Stimulated activated CD4-positive, alpha-beta T cell treated with anti-CD3 and anti-CD28 coated beads, Interleukin-2, amount 100 ng/mL, for 24 hours (primary cell): ENCODE results near the gene U2AF2.

Experiments used
- DNase-seq, 2 donors: peaks; one replicate each; pipeline ENCODE4 v3.0.0-alpha.2; 2020

Gene U2AF2

DNA sequence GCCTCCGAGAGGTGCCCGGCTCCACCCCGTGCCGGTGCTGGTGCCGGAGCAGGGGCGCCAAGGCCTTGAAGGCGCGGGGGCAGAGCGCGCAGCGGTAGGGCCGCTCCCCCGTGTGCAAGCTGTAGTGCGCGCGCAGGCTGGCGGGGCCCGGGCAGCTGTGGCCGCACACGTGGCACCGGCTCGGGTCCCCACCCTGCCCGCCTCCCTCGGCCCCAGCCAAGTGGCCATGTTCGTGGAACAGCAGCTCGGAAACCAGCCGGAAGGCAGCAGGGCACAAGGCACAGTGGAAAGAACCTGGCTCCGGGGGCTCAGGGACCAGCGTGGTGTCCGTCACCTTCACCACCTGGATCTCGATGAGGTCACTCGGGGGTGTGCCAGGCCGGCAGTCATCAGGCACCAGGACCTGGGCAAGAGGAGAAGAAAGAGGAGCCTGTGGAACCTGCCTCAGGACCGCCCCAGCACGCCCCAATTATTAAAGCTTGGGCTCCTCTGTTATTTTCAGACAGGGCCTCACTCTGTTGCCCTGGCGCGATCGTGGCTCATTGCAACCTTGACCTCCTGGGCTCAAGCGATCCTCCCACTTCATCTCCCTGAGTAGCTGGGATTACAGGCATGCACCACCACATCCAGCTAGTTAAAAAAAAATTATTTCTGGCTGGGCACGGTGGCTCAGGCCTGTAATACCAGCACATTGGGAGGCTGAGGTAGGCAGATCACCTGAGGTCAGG lies 32.4 kb upstream of the U2AF2 start:
- DNase-seq = no peak

DNA sequence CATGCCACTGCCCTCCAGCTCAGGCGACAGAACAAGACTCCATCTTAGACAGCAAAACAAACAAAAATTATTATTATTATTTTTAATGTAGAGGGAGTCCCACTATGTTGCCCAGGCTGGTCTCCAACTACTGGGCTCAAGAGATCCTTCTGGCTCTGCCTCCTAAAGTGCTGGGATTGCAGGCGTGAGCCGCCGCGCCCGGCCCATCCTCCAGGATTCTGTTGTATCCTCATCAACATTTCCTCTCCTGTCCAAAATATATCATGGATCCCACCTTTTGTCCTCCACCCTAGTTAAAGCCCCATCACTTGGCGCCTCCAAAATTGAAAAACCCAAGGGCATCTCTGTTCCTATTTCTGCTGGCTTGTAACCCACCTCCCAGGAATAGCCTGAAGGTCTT lies 31.7 kb upstream of the U2AF2 start:
- no peak for DNase-seq

DNA sequence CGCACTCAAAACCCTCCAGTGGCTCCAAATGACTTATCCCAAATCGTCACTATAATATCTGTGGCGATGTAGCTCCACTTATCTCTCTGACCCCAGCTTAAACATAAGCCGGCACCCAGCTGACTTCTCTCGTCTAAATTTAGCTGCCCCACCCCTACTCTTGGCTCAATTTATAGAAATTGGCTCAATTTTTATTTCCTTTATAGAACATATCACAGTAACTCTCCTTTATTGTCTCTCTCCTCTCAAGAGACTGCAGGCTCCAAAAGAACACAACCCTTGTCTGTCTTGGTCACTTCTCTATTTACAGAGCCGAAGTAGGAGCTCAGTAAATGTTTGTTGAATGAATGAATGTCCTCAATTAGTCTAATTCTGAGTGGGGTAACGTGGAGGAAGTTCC lies 31.3 kb upstream of the U2AF2 start:
- DNase-seq = no peak

DNA sequence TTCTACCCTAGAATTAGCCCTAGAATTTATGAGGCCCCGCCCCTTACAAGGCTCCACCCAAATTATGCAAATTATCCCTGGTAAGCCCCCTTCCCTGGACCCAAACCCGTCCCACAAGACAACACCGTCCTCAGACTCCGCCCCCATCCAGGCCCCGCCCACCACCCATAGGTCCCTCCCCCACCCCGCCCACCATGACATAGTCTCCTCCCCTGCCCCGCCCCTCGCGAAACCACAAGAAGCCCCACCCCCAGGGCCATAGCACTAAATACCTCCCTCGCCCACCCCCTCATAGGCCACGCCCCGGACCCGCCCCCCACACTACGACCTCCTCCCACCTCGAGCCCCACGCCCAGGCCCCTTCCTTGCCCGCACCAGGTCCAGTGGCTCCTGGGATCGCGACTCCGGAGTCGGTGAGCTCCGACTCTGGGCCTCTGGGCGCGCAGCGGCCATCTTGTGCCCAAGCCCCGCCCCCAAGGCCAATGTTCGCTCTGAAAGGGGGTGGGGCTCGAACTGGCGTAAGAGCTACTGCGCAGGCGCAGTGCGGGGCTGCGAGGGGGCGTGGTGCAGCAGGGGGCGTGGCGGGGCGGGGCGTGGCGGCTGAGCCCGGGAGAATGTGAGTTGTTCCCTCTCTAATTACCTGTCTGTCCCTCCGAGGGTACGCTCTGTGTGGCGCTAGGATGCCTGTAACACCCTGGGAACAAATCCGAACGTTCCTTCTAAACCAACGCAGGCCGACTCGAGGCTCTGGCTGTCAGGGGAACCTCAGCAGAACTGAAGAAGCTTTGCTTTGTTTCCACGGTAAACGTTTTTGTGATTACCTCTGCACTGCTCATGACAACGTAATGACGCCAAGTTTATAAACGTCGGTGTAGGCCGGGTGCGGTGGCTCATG lies 30.5 kb upstream of the U2AF2 start, which contains the start of gene ZNF784:
TSS of gene ZNF784 (minus strand) at position 458 of the 895 bp plus-strand sequence. CDS start at position 453, 5 bp downstream.
- peak; percentile 94 to 95 for DNase-seq

DNA sequence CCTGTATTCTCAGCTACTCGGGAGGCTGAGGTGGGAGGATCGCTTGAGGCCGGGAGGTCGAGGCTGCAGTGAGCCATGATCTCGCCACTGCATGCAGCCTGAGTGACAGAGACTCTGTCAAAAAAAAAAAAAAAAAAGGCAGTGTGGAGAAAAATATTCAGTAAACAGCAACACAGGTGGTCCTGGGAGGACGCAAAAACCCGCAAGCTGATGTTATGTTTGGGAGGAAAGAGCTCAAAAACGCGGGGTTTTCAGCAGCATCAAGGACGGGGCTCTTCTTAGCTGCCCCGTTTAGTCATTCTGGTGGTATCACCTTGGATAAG lies 29.9 kb upstream of the U2AF2 start:
- no peak for DNase-seq

DNA sequence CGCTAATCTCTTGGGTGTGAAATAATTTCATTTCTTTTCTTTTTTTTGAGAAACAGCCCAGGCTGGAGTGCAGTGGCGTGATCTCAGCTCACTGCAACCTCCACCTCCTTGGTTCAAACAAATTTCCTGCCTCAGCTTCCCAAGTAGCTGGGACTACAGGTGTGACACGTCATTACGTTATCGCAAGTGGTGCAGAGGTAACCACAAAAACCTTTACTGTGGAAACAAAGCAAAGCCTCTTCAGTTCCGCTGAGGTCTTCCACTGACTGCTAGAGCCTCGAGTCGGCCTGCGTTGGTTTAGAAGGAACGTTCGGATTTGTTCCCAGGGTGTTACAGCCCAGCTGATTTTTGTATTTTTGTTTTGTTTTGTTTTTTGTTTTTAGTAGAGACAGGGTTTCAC lies 28.5 kb upstream of the U2AF2 start:
- peak; percentile 42 to 55 for DNase-seq

DNA sequence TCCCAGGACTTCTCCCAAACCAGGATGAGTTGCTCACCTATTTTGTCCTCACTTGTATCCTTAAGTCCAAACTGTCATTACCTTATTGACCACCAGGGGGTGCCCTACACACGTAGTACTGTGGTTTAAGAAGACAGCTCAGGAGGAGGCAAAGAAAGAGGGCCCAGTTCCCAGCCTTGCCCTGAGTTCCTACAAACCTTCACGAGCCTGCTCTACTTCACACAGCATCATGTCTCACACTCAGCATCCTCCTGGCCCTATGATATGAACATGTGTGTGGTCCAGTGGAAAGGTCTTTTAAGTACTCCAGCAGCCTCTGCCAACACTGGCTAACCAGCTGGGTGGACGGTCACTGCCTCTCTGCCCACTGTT lies 22.4 kb upstream of the U2AF2 start:
- DNase-seq = peak; percentile 84 to 93

DNA sequence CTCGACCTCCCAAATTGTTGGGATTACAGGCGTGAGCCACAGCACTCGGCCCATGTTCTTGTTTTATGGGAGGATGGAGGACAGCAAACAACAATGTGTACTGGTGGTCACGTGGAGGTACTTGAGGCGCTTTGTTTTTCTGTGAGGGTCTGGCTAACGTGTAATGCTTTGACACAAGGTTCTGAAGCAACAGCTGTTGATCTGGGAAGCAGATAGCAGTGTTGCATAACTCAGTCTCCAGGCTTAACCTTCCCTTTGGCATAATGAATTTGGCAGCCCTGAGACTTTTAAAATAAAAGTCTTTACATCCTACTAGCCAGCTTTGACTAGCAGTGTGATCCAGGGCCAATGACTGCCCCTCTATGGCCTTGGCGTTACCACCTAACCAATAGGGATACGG lies 21.0 kb upstream of the U2AF2 start:
- no peak for DNase-seq

DNA sequence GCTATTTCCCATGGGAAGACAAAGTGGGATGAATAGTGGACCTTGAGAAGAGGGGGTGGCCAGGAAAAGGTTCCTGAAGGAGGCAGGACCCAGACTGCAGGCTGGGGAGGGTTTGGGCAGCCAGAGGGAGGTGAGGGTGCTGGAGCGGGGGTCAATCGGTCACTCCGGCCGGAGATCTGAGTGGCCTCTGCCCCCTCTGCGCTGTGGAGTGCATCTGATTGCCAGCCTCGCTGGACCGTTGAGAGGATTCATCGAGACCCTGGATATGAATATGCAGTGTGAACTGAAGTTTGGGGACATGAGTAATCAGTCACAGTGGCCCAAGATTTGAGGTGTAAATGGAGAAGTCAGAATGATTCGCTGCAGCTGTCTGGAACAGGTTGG lies 19.5 kb upstream of the U2AF2 start:
- DNase-seq = no peak

DNA sequence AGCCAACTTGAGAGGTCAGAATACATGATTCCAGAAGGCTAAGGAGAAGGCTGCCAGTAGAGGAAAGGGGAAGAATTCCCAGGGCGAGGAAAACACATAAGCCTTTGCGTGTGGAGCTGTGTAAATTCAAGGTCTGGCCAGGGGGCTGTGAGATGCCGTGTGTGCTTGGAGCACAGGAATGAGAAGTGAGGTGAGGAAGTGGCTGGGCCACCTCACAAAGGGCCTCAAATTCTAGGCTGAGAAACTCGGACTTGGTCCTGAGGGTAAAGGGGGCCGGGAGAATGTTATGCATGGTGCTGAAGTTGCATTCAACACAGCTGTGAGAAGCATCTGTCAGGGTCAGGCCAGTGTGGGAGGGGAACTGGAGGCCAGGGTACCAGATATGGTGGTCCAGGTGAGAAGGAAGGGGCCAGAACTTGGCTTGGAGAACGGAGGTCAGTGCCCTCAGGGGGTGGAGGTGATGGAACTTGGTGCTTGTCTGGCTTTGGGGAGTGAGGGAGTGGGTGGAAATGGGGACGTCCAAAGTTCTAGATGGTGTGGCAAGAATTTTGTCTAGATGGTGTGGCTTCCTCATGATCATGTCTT lies 18.9 kb upstream of the U2AF2 start:
- DNase-seq = no peak

DNA sequence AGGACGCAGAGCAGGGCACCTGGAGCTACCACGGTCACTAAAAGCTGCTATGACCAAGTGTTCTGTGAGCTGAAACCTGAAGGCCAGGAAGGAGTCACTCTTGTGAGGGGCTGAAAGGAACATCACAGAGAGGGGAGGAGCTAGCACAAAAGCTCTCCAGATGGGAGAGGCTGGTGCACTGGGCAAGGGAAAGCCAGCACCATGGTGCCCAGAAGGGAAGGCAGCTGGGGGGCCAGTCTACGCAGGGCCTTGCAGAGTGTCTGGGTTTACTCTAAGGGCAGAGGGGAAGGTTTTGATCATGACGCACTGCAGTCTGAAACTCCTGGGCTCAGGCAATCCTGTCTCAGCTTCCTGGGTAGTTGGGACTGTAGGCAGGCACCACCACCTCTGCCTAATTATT lies 18.1 kb upstream of the U2AF2 start:
- no peak for DNase-seq

DNA sequence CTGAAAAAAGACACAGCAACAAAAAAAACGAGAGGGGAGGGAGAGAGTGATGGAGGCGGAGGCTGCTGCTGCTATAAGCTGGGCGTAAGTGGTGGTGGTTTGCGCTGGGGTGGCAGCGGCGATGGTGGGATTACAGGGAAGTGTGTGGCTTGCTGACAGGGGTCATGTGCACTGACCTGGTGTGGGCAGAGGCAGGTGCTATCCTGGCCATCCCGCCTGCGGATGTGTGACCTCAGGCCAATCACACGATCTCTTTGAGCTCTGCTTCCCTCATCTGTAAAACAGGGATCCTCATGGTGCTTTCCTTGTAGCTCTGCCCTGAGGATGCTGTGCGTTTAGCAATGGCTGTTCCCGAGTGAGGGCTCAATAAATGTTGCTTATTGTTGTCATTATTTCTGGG lies 17.3 kb upstream of the U2AF2 start:
- no peak for DNase-seq

DNA sequence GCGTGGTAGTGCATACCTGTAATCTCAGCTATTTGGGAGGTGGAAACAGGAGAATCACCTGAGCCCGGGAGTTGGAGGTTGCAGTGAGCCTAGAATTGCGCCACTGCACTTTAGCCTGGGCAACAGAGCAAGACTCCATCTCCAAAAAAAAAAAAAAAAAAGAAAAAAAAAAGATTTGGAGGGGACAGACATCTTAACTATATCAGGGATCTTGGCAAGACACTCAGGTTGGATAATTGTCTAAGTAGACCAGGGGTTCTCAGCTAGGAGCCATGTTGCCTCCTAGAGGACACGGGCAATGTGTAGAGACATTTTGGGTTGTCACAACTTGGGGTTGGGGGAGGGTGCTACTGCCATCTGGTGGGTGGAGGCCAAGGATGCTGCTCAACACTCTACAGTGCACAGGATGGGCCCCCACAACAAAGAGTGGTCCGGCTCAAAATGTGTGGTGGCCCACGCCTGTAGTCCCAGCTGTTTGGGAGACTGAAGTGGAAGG lies 15.9 kb upstream of the U2AF2 start:
- DNase-seq = peak; percentile 67 to 71

DNA sequence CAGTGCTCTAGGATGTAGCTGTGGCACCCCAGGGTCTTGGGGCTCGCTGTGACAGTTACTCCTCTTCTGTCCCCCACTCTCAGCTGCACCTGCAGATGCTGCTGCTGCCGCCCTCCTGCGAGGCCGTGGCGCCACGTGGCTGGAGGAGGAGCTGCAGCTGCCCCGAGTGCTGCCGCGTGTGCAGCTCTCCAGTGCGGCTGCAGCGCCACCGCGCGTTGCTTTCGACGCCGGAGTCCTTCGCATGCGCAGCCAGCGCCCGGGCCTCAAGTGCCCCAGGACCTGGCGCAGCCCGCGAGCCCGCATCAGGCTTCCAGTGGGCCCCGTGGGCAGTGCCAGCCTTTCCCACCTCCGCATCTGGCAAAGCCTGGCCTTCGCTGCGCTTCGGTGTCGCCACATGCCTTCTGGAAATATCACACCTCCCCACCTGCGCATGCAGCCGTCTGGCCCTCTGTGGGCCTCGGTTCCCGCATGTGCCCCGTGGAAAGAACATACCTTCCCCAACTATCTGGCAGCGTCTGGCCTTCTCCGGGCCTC lies 14.7 kb upstream of the U2AF2 start:
- peak; percentile 67 to 74 for DNase-seq

DNA sequence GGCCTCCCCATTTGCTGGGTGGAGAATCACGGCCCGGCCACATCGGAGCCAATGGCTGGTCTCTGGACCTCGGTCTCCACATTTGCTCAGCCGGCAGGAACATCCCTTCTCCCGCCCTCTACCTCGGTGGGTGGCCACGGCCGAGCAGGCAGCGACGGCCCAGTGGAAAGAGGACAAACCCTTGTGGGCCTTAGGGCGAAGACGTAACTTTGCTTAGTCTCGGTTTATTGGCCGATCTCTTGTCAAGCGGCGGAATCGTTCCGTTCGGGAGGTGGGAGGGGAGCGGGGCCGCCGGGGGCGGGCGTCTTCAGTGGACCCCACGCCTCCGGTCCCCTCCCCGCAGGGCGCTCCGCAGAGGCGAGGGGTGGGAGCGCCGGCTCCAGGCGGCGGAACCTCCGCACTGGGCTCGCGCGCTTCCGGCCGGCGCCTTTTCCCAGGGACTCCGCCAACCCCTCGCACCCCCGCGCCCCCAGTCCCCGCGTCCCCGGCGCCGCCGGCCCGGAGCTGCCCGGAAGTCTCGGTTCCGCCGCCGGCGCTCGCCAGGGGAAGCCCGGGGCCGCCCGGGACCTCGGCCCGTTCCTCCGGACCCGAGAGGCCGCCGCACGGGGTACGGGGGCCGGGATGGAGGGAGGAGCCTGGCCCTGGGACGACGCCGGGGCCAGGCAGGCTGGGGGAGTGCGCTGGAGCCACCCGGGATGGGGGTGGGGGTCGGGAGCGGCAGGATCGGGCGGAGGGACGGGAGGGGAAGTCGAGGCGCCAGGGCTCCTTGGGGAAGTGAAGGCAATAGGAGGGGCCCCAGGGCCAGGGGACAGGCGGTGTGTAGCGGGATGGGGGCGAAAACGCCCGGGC lies 14.0 kb upstream of the U2AF2 start, which contains the start of gene ZNF580:
TSS of gene ZNF580 (plus strand) at position 426 of the 849 bp plus-strand sequence. CDS start 1,507 bp downstream, outside the sequence.
- DNase-seq = peak; percentile 71 to 77

DNA sequence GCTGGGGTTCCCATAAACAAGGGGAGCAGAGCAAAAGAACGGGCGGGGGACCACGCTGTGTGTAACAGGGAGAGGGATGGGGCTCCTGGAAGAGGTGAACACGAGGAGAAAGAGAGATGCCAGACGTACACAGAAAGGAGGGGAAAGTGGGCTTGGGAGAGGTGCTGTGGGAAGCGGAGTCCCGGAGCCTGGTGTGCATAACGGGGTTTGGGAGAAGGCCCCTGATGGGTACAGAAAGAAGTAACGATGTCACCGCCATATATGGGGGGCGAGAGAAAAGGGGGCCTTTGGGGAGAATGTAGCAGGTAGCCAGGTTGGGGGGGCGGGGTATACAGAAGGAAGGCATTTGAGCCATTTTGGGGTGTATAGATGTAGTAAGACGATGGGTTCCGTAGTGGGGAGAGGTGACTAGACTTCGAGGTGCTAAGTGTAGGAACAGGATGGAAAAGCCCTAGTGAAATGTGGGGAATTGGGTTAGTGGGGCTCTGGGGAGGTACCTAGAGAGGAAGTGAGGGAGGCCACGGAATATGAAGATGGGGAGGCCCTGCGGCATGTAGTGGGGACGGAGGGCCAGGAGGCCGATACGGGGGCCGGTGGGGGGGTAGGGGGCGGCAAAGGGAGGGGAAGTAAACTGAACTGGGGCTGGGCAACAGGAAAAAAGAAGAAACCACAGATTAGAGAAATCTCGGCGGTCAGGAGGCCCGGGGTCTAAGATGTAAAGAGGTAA lies 13.2 kb upstream of the U2AF2 start:
- DNase-seq = peak; percentile 51

DNA sequence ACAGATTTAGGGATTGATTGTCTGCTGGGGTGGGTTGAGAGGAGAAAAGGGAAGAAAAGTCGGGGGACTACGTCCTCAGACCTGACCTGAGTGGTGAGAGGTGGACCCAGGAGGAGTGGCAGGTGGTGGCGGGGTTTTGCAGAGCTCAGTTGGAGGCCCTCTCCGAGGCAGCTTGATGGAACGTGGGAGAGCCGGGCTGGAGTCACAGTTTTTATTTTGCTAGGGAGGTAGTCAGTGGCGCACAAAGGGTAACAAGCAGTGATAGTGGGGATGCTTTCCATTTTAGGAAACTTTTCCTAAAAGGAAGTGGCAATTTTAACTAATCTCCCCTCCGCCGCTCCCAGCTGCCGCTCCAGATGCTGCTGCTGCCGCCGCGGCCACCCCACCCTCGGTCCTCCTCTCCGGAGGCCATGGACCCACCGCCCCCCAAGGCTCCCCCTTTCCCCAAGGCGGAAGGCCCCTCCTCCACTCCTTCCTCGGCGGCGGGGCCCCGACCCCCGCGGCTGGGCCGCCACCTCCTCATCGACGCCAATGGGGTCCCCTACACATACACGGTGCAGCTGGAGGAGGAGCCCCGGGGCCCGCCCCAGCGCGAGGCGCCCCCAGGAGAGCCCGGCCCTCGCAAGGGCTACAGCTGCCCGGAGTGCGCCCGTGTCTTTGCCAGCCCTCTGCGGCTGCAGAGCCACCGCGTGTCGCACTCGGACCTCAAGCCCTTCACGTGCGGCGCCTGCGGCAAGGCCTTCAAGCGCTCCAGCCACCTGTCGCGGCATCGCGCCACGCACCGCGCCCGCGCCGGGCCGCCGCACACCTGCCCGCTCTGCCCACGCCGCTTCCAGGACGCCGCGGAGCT lies 12.5 kb upstream of the U2AF2 start:
- DNase-seq = peak; percentile 50 to 51

DNA sequence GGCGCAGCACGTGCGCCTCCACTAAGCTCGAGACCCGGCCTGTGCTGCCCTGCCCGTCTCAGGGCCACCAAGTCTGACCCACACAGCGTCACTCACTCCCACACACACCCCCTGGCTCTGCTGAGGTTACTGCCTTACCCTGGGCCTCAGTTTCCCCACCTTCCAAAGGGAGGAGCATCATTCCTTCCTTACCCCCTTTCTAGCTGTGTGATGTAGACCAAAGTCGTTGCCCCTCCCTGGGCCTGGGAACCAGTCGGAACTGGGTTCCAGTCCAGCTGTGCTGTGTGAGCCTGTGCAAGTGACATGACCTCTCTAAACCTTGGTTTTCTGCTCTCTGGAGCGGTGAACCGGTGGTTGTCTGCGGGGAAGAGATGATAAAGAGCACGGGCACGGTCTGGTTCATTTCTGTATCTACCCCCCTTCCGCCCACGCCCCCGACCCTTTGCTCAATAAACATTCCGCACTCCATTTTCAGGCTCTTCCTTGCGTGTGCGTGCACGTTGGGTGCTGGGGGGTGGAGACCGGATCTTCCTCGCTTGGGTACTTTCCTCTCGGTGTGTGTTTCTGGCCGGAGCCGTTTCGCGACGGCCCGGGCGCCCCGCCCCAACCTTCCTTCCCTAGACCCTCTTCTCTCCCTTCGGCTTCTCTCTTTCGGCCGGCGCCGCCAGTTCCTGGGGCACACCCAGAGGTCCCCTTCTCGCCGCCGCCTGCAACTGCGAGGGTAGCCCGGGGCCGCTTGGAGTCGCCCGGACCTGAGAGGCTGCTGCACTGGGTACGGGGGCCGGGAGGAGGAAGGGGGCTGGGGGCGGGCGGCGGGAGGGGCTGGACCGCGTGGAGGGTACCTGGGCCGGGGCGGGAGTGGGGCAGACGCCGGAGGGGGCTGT lies 11.6 kb upstream of the U2AF2 start, which contains the start of gene ZNF581:
TSS of gene ZNF581 (plus strand) at position 647 of the 884 bp plus-strand sequence. CDS start 923 bp downstream, outside the sequence.
- DNase-seq = peak; percentile 85

DNA sequence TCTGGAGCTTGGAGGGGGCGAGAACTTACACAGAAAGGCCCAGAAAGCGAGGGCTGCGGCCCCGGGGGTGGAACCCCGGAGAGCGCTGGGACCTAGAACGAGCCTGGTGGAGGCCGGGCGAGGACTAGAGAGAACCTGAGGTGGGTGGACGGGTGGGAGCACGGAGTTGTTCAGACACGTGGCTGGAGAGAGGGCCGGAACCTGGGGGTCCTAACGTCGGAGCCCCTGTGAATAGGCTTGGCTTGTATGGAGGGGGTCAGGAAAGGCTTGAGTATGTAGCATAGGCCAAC lies 11.0 kb upstream of the U2AF2 start:
- DNase-seq = no peak
